CD14-positive monocyte (primary cell): Measurements from ENCODE around the gene GPS2. TPM values are rescaled to one million over a fixed set of nuclear protein-coding genes. Genes with fewer than 3 reads are reported as not detected.

Source experiments
- DNase-seq, 3 donors: peaks; one replicate each; pipeline ENCODE4 v3.0.0-alpha.2; 2011 to 2022
- H2AFZ ChIP-seq: 2 replicates; pipeline ENCODE4 v1.6.0; 2012; ENCODE audit warnings: mild to moderate bottlenecking, low read depth, low read length, inconsistent platforms; ENCODE audit not compliant: insufficient read depth, poor library complexity, severe bottlenecking
- H3K27ac ChIP-seq, 2 donors: 1 replicate in 1 of 2; 2 replicates in 1 of 2; pipeline ENCODE4 v1.5.1; 2012 to 2013; ENCODE audit warnings: low read length in 2 of 2, control low read depth in 1 of 2, inconsistent platforms in 1 of 2, low read depth in 1 of 2, mild to moderate bottlenecking in 1 of 2
- H3K27me3 ChIP-seq, 2 donors: one replicate each; pipeline versions ENCODE4 v1.6.0 to v1.6.1; 2011 to 2013; ENCODE audit warnings: low read length in 2 of 2; ENCODE audit not compliant: control insufficient read depth in 2 of 2, insufficient read depth in 2 of 2
- H3K36me3 ChIP-seq, 2 donors: replicated peaks in 1 of 2; 1 replicate in 1 of 2; 2 replicates in 1 of 2; pipeline versions ENCODE4 v1.5.1 to v1.6.1; 2012 to 2013; ENCODE audit warnings: low read length in 2 of 2, control low read depth in 1 of 2, inconsistent platforms in 1 of 2, mild to moderate bottlenecking in 1 of 2; ENCODE audit not compliant: insufficient read depth in 2 of 2, control insufficient read depth in 1 of 2
- H3K4me1 ChIP-seq, 2 donors: 1 replicate in 1 of 2; 2 replicates in 1 of 2; pipeline versions ENCODE4 v1.5.1 to v1.6.1; 2012 to 2013; ENCODE audit warnings: low read length in 2 of 2, control low read depth in 1 of 2, inconsistent platforms in 1 of 2, mild to moderate bottlenecking in 1 of 2, moderate library complexity in 1 of 2; ENCODE audit not compliant: insufficient read depth in 2 of 2, control insufficient read depth in 1 of 2
- H3K4me2 ChIP-seq: replicated peaks from 2 replicates; pipeline ENCODE3; 2012; ENCODE audit warnings: low read length, moderate library complexity, mild to moderate bottlenecking; ENCODE audit not compliant: poor library complexity, severe bottlenecking; ENCODE audit errors: extremely low read depth
- H3K4me3 ChIP-seq, 3 experiments: fragments of 200-600 bp in 1 of 3; sonication (generic) in 1 of 3; replicated peaks in 1 of 3; 1 replicate in 2 of 3; 2 replicates in 1 of 3; pipeline ENCODE4 v1.5.1; 2011 to 2013; ENCODE audit warnings: low read length in 3 of 3, mild to moderate bottlenecking in 3 of 3, control low read depth in 2 of 3, low read depth in 2 of 3, inconsistent platforms in 1 of 3, moderate library complexity in 1 of 3
- H3K79me2 ChIP-seq: 2 replicates; pipeline ENCODE4 v1.6.0; 2012; ENCODE audit warnings: mild to moderate bottlenecking, control low read depth, inconsistent platforms, low read length, moderate library complexity; ENCODE audit not compliant: insufficient read depth
- H3K9ac ChIP-seq: 2 replicates; pipeline ENCODE4 v1.6.0; 2017; ENCODE audit warnings: low read length, mild to moderate bottlenecking; ENCODE audit not compliant: insufficient read depth, poor library complexity, severe bottlenecking
- H3K9me3 ChIP-seq, 2 donors: replicated peaks in 1 of 2; 1 replicate in 1 of 2; 2 replicates in 1 of 2; pipeline versions ENCODE4 v1.5.1 to v1.6.1; 2012 to 2013; ENCODE audit warnings: low read length in 2 of 2, control low read depth in 1 of 2; ENCODE audit not compliant: control insufficient read depth in 1 of 2, insufficient read depth in 1 of 2
- H4K20me1 ChIP-seq: 2 replicates; pipeline ENCODE4 v1.6.0; 2012; ENCODE audit warnings: mild to moderate bottlenecking, low read length, control low read depth, moderate library complexity; ENCODE audit not compliant: insufficient read depth
- H3K27ac Mint-ChIP-seq, 7 donors: one replicate each; pipeline ENCODE4 v1.8.0; 2020; ENCODE audit warnings: mild to moderate bottlenecking in 7 of 7, mixed read lengths in 7 of 7, moderate library complexity in 6 of 7, inconsistent platforms in 2 of 7
- H3K27me3 Mint-ChIP-seq, 3 donors: one replicate each; pipeline ENCODE4 v1.8.0; 2021 to 2022; ENCODE audit warnings: low read depth in 3 of 3, mild to moderate bottlenecking in 3 of 3, mixed read lengths in 3 of 3, moderate library complexity in 3 of 3, inconsistent platforms in 1 of 3
- H3K36me3 Mint-ChIP-seq, 2 donors: one replicate each; pipeline ENCODE4 v1.8.0; 2020; ENCODE audit warnings: mixed read lengths in 2 of 2, inconsistent platforms in 1 of 2, mild to moderate bottlenecking in 1 of 2
- H3K4me1 Mint-ChIP-seq: one replicate; pipeline ENCODE4 v1.8.0; 2020; ENCODE audit warnings: mild to moderate bottlenecking, mixed read lengths
- H3K4me3 Mint-ChIP-seq, 2 donors: one replicate each; pipeline ENCODE4 v1.8.0; 2020; ENCODE audit warnings: mild to moderate bottlenecking in 2 of 2, mixed read lengths in 2 of 2, moderate library complexity in 1 of 2
- H3K9me3 Mint-ChIP-seq, 7 donors: one replicate each; pipeline ENCODE4 v1.8.0; 2020 to 2022; ENCODE audit warnings: mixed read lengths in 7 of 7, mild to moderate bottlenecking in 6 of 7, moderate library complexity in 6 of 7, inconsistent platforms in 2 of 7
- CTCF ChIP-seq: fragments of 200-600 bp; IDR thresholded peaks from one replicate; pipeline ENCODE4 v1.8.0; 2022; ENCODE audit warnings: antibody characterized with exemption, mild to moderate bottlenecking
- WGBS: methylation state at CpG from one replicate; pipeline ENCODE4 v1.1.5; 2013; ENCODE audit warnings: missing lambda C conversion rate; ENCODE audit not compliant: insufficient coverage; 5-methylcytosine and 5-hydroxymethylcytosine counted together
- intact Hi-C, 2 donors: fragments of 100-400 bp; cut with micrococcal nuclease; formaldehyde crosslinking; loops; one replicate each; pipeline versions ENCODE4 v1.15.0 to v1.15.1; 2023
- polyA plus RNA-seq, 3 donors: library from polyadenylated mRNA; depleted of rRNA in 1 of 3; unstranded in 2 of 3; stranded (reverse) in 1 of 3; fragments of 300-500 nt in 2 of 3; fragments of >200 nt in 1 of 3; fragmentation: Illumina TruSeq in 2 of 3; gene quantifications; 1 replicate in 2 of 3; 2 replicates in 1 of 3; pipeline ENCODE4 v1.2.3, GENCODE V29; 2012 to 2021

Gene GPS2
- polyA plus RNA-seq, 3 donors: 53.5 to 162 (median 59.6) TPM

GRCh38 chr17:7279448-7279847, 35.7 kb downstream of the GPS2 start:
- Histone ChIP-seq H2AFZ (no peak overlapping the region), H3K27me3 (peaks cover 13 to 45% of the 10 kb centered on the region in 2 donors), H3K36me3 (no peaks in the 10 kb centered on the region), H3K4me3 (no peak overlapping the region), H3K9me3 (no peaks in the 10 kb centered on the region), H3K27ac (no peak overlapping the region), H3K4me2 (no peak overlapping the region), H3K79me2 (no peaks in the 10 kb centered on the region), H4K20me1 (no peaks in the 10 kb centered on the region), H3K4me1 (peaks cover 27 to 28% of the 10 kb centered on the region in 2 donors), H3K9ac (no peak overlapping the region)
- Mint-ChIP-seq H3K9me3 (peaks cover 0 to 15% (median 2%) of the 10 kb centered on the region in 7 donors), H3K27me3 (peaks cover 40 to 59% (median 41%) of the 10 kb centered on the region in 3 donors), H3K4me1 (peaks cover 30% of the 10 kb centered on the region), H3K36me3 (peaks cover 0 to 5% of the 10 kb centered on the region in 2 donors), H3K4me3 (peak overlapping the region in 1 of 2 donors; percentile 65), H3K27ac (no peak overlapping the region)
- no peak for TF ChIP-seq CTCF
- intact Hi-C loops: no loop called here
- DNase-seq: no peak
- 100% methylated on average over 3 of the region's 8 CpGs for WGBS

- Mint-ChIP-seq H3K4me3 (peak overlapping the region in 1 of 2 donors; percentile 67), H3K27me3 (peaks cover 35 to 61% (median 53%) of the 10 kb centered on the region in 3 donors), H3K27ac (peak overlapping the region in 1 of 7 donors; percentile 29), H3K9me3 (peaks cover 0 to 8% (median 5%) of the 10 kb centered on the region in 7 donors), H3K4me1 (peaks cover 32% of the 10 kb centered on the region), H3K36me3 (peaks cover 0 to 3% of the 10 kb centered on the region in 2 donors)
- Histone ChIP-seq H3K79me2 (no peaks in the 10 kb centered on the region), H3K4me1 (peaks cover 21 to 23% of the 10 kb centered on the region in 2 donors), H3K36me3 (no peaks in the 10 kb centered on the region), H3K9ac (no peak overlapping the region), H3K9me3 (peaks cover 0 to 5% of the 10 kb centered on the region in 2 donors), H3K27me3 (peaks cover 11 to 29% of the 10 kb centered on the region in 2 donors), H3K4me2 (no peak overlapping the region), H2AFZ (no peak overlapping the region), H3K27ac (no peak overlapping the region), H4K20me1 (no peaks in the 10 kb centered on the region), H3K4me3 (no peak overlapping the region)
- WGBS: no CpG with 5 or more reads among the region's 1 CpG
- intact Hi-C loops: no loop called here
- no peak for DNase-seq
- no peak for TF ChIP-seq CTCF
Observed at GRCh38 chr17:7266784-7267183, 48.4 kb downstream of the GPS2 start.
